ENCODE data around the gene EVC2. TPM values are rescaled to one million over a fixed set of nuclear protein-coding genes. Genes with fewer than 3 reads are reported as not detected.
A peak's percentile ranks its signal among the peaks of the same experiment; 100 is the strongest.

EVC2 gene
- total RNA-seq, 1 donor from 2014 or later, result 8.2 TPM

- no peak for FAIRE-seq
Measured at GRCh38 chr4:5558502-5558901, 149.9 kb downstream of the EVC2 start.

GRCh38 chr4:5554376-5554775 lies 154.0 kb downstream of the EVC2 start:
- H3K27me3 ChIP-seq (ENCODE audit: control insufficient read depth, insufficient read depth, low read length), result no peaks in the 10 kb centered on the region
- no peaks in the 10 kb centered on the region for H3K36me3 ChIP-seq (ENCODE audit: control insufficient read depth, insufficient read depth, low read length)
- DNase-seq (ENCODE audit: low read depth) (no peak), FAIRE-seq (no peak)
- no peak for TF ChIP-seq CTCF (IDR thresholded peaks at IDR 0.05; ENCODE audit: insufficient read depth, low read length, severe bottlenecking)
- H3K4me3 ChIP-seq (ENCODE audit: low read depth, low read length), result no peak overlapping the region

More at GRCh38 chr4:5558502-5558901, 149.9 kb downstream of the EVC2 start:
- Histone ChIP-seq H3K4me3 (ENCODE audit: low read depth, low read length) (no peak overlapping the region), H3K36me3 (ENCODE audit: control insufficient read depth, insufficient read depth, low read length) (peaks cover 2% of the 10 kb centered on the region), H3K27me3 (ENCODE audit: control insufficient read depth, insufficient read depth, low read length) (no peaks in the 10 kb centered on the region)
- no peak for TF ChIP-seq CTCF (IDR thresholded peaks at IDR 0.05; ENCODE audit: insufficient read depth, low read length, severe bottlenecking)
- no peak for DNase-seq (ENCODE audit: low read depth)

GRCh38 chr4:5553801-5554200 lies 154.6 kb downstream of the EVC2 start:
- Histone ChIP-seq H3K27me3 (ENCODE audit: control insufficient read depth, insufficient read depth, low read length) (no peaks in the 10 kb centered on the region), H3K4me3 (ENCODE audit: low read depth, low read length) (no peak overlapping the region), H3K36me3 (ENCODE audit: control insufficient read depth, insufficient read depth, low read length) (no peaks in the 10 kb centered on the region)
- DNase-seq (ENCODE audit: low read depth) (no peak), FAIRE-seq (no peak)
- no peak for TF ChIP-seq CTCF (IDR thresholded peaks at IDR 0.05; ENCODE audit: insufficient read depth, low read length, severe bottlenecking)

GRCh38 chr4:5552451-5552850 lies 155.9 kb downstream of the EVC2 start:
- no peak for FAIRE-seq
- Histone ChIP-seq H3K4me3 (ENCODE audit: low read depth, low read length) (no peak overlapping the region), H3K36me3 (ENCODE audit: control insufficient read depth, insufficient read depth, low read length) (no peaks in the 10 kb centered on the region), H3K27me3 (ENCODE audit: control insufficient read depth, insufficient read depth, low read length) (no peaks in the 10 kb centered on the region)
- no peak for DNase-seq (ENCODE audit: low read depth)
- TF ChIP-seq CTCF (IDR thresholded peaks at IDR 0.05; ENCODE audit: insufficient read depth, low read length, severe bottlenecking), result no peak

- no peak for TF ChIP-seq CTCF (IDR thresholded peaks at IDR 0.05; ENCODE audit: insufficient read depth, low read length, severe bottlenecking)
Measured at GRCh38 chr4:5547651-5548249, 160.6 kb downstream of the EVC2 start.

GRCh38 chr4:5545271-5545670 lies 163.1 kb downstream of the EVC2 start:
- Histone ChIP-seq H3K36me3 (ENCODE audit: control insufficient read depth, insufficient read depth, low read length) (no peaks in the 10 kb centered on the region), H3K27me3 (ENCODE audit: control insufficient read depth, insufficient read depth, low read length) (no peaks in the 10 kb centered on the region), H3K4me3 (ENCODE audit: low read depth, low read length) (no peak overlapping the region)
- DNase-seq (ENCODE audit: low read depth), result peak; percentile 43
- FAIRE-seq, result no peak
- TF ChIP-seq CTCF (IDR thresholded peaks at IDR 0.05; ENCODE audit: insufficient read depth, low read length, severe bottlenecking), result no peak

More at GRCh38 chr4:5547651-5548249, 160.6 kb downstream of the EVC2 start:
- Histone ChIP-seq H3K36me3 (ENCODE audit: control insufficient read depth, insufficient read depth, low read length) (no peaks in the 10 kb centered on the region), H3K4me3 (ENCODE audit: low read depth, low read length) (no peak overlapping the region), H3K27me3 (ENCODE audit: control insufficient read depth, insufficient read depth, low read length) (no peaks in the 10 kb centered on the region)
- DNase-seq (ENCODE audit: low read depth) (no peak), FAIRE-seq (no peak)

All from bronchial epithelial cell (primary cell).